Uterus (tissue), 4 donors: ENCODE data around the gene IL10RA. TPM values are rescaled to one million over a fixed set of nuclear protein-coding genes. Genes with fewer than 3 reads are reported as not detected.

Source experiments
- DNase-seq, 2 donors: peaks; one replicate each; pipeline ENCODE4 v3.0.0-alpha.2; 2019 to 2020
- H3K27ac ChIP-seq, 2 donors: fragments of 200-600 bp; sonication (generic); 1 replicate in 1 of 2; 2 replicates in 1 of 2; pipeline ENCODE4 v1.5.1; 2016 to 2018
- H3K27me3 ChIP-seq, 2 donors: fragments of 200-600 bp; sonication (generic); one replicate each; pipeline ENCODE4 v1.5.1; 2018 to 2019; ENCODE audit warnings: control low read depth in 1 of 2
- H3K36me3 ChIP-seq, 2 donors: fragments of 200-600 bp; sonication (generic); one replicate each; pipeline ENCODE4 v1.5.1; 2019; ENCODE audit warnings: control low read depth in 1 of 2
- H3K4me1 ChIP-seq, 2 donors: fragments of 200-600 bp; sonication (generic); one replicate each; pipeline ENCODE4 v1.5.1; 2018 to 2019; ENCODE audit warnings: control low read depth in 1 of 2
- H3K4me3 ChIP-seq, 2 donors: fragments of 200-600 bp; sonication (generic); 1 replicate in 1 of 2; 2 replicates in 1 of 2; pipeline ENCODE4 v1.5.1; 2018 to 2019; ENCODE audit warnings: mild to moderate bottlenecking in 1 of 2
- H3K9me3 ChIP-seq, 2 donors: fragments of 200-600 bp; sonication (generic); one replicate each; pipeline ENCODE4 v1.5.1; 2019; ENCODE audit warnings: control low read depth in 1 of 2
- POLR2A ChIP-seq, 2 donors: fragments of 450-650 bp; IDR thresholded peaks; one replicate each; pipeline ENCODE4 v1.6.1; 2016; ENCODE audit warnings: antibody characterized with exemption in 2 of 2, mild to moderate bottlenecking in 1 of 2, moderate library complexity in 1 of 2
- intact Hi-C: fragments of 100-400 bp; cut with DNase I; formaldehyde crosslinking; loops from one replicate; pipeline ENCODE4 v1.15.1; 2023; ENCODE audit warnings: low total_unique reads
- total RNA-seq, 4 donors: library from RNA; depleted of rRNA in 3 of 4; stranded (reverse); fragments of >200 nt in 3 of 4; gene quantifications; one replicate each; pipeline versions ENCODE4 v1.1.0 to v1.2.4, GENCODE V29; 2014 to 2023
- TF ChIP-seq, protein P1 (sequence below), 4 experiments: fragments of 200-600 bp in 2 of 4; fragments of 450-650 bp in 2 of 4; sonication (generic) in 2 of 4; IDR thresholded peaks; one replicate each; pipeline ENCODE4 v1.5.1; 2016 to 2019; ENCODE audit warnings: antibody characterized with exemption in 4 of 4, mild to moderate bottlenecking in 2 of 4, moderate library complexity in 1 of 4
- donor health status: DM: yes; HTN: yes; CAD: no.

IL10RA gene
- total RNA-seq, 4 donors from 2014 or later: 6.8 to 45.9 (median 11.1) TPM

DNA sequence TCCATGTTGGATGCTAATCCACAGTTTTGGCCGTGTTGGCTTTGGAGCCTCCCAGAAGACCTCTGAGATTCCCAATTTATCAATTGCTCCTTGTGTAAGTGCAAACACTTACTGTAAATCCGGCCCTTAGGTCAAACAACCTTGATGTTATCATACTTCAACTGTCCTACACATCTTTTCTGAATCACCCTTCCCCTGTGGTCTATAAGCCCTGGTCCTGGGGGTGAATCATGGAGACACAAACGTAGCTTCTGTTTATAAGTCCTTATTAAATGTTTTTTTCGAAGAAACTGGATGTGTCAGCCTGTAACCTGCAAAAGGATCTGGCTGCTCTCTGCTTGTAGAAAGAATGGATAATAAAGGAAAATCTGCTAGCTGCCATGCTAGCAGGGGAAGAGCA, 1.7 kb upstream of the IL10RA start:
- Histone ChIP-seq H3K27me3 (no peaks in the 10 kb centered on the region), H3K9me3 (no peaks in the 10 kb centered on the region), H3K27ac (no peak overlapping the region), H3K4me3 (no peak overlapping the region), H3K4me1 (no peaks in the 10 kb centered on the region), H3K36me3 (no peaks in the 10 kb centered on the region)
- intact Hi-C loops: no loop called here
- no peak for DNase-seq
- TF ChIP-seq POLR2A (IDR thresholded peaks at IDR 0.05): no peak
- TF ChIP-seq, protein P1, sequence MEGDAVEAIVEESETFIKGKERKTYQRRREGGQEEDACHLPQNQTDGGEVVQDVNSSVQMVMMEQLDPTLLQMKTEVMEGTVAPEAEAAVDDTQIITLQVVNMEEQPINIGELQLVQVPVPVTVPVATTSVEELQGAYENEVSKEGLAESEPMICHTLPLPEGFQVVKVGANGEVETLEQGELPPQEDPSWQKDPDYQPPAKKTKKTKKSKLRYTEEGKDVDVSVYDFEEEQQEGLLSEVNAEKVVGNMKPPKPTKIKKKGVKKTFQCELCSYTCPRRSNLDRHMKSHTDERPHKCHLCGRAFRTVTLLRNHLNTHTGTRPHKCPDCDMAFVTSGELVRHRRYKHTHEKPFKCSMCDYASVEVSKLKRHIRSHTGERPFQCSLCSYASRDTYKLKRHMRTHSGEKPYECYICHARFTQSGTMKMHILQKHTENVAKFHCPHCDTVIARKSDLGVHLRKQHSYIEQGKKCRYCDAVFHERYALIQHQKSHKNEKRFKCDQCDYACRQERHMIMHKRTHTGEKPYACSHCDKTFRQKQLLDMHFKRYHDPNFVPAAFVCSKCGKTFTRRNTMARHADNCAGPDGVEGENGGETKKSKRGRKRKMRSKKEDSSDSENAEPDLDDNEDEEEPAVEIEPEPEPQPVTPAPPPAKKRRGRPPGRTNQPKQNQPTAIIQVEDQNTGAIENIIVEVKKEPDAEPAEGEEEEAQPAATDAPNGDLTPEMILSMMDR (IDR thresholded peaks at IDR 0.05): no peak

DNA sequence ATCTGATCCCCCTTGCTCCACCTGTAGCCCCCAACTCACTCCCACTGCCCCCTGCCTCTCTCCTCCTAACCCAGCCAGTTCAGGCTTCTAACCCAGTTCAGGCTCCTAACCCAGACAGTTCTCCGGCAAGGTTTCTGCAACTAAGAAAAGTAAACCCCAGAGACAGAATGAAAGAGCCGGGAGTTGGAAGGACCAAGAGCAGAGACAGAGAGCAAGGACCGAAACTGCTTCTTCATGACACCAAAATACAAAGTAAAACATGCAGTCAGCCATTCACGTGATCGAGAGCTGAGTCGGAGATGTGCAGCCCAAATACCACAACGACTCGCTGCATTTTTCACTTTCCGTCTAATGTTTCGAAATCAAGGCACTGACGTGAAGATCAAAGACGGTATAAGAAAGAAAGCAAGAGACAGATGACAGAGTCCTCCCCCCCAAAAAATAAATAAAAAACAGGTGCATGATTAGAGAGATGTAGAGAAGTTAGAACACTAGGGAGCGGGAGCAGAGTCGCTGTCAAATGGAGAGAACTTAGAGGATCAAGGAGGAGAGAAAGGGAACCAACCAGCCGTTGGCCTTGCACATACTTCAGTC, 884 bp downstream of the IL10RA start:
- Histone ChIP-seq H3K9me3 (no peaks in the 10 kb centered on the region), H3K27me3 (no peaks in the 10 kb centered on the region), H3K4me3 (peak overlapping the region; percentile 38 to 46), H3K36me3 (no peaks in the 10 kb centered on the region), H3K27ac (peak overlapping the region; percentile 42 to 65), H3K4me1 (no peaks in the 10 kb centered on the region)
- no peak for TF ChIP-seq POLR2A (IDR thresholded peaks at IDR 0.05)
- TF ChIP-seq, protein P1 (IDR thresholded peaks at IDR 0.05): no peak
- DNase-seq: no peak
- intact Hi-C loops: no loop called here

DNA sequence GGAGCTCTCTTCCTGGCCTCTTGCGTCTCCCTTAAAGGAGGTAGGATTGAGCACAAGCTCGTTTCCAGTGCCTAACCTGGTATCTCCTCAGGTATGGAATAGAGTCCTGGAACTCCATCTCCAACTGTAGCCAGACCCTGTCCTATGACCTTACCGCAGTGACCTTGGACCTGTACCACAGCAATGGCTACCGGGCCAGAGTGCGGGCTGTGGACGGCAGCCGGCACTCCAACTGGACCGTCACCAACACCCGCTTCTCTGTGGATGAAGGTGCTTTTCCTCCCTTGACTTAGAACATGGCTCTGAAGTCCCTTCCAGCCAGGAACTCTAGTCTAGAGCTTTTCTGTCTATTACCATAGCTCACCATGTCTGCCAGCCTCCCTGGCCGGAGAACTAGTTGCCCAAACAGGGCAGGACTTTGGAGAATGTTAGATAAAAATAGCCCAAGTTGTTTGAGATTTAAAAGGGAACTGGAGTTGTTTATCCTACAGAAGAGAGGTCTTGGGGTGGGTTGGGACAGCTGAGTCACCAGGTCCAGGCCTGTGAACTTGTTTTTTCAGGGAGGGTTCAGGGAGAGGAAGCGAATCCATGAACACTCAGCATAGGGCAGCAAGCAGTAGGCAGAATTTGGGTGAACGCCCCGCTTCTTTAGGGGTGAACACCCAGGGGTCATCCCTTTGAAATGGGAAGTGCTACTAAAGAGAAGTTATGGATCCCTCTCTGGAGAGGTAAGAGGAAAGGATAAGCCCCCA, 3.3 kb downstream of the IL10RA start:
- H3K36me3 ChIP-seq: no peaks in the 10 kb centered on the region
- no peaks in the 10 kb centered on the region for H3K27me3 ChIP-seq
- DNase-seq: no peak
- H3K4me1 ChIP-seq: no peaks in the 10 kb centered on the region
- H3K27ac ChIP-seq: no peak overlapping the region
- H3K9me3 ChIP-seq: no peaks in the 10 kb centered on the region
- no peak for TF ChIP-seq POLR2A (IDR thresholded peaks at IDR 0.05)
- TF ChIP-seq, protein P1 (IDR thresholded peaks at IDR 0.05): no peak
- intact Hi-C loops: no loop called here
- H3K4me3 ChIP-seq: no peak overlapping the region

DNA sequence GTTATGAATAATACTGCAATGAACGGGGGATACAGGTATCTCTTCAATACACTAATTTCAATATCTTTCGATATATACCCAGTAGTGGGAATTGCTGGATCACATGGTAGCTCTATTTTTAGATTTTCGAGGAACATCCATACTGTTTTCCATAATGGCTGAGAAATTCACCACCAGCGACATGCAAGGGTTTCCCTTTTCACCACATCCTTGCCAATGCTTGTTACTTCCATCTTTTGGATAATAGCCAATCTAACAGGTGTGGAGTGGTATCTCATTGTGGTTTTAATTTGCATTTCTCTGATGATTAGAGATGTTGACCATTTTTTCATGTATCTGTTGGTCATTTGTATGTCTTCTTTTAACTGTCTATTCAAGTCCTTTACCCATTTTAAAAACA, 5.9 kb downstream of the IL10RA start:
- Histone ChIP-seq H3K4me1 (no peaks in the 10 kb centered on the region), H3K9me3 (no peaks in the 10 kb centered on the region), H3K27me3 (no peaks in the 10 kb centered on the region), H3K27ac (no peak overlapping the region), H3K36me3 (no peaks in the 10 kb centered on the region), H3K4me3 (no peak overlapping the region)
- TF ChIP-seq, protein P1 (IDR thresholded peaks at IDR 0.05): no peak
- no peak for TF ChIP-seq POLR2A (IDR thresholded peaks at IDR 0.05)
- DNase-seq: no peak
- intact Hi-C loops: no loop called here

DNA sequence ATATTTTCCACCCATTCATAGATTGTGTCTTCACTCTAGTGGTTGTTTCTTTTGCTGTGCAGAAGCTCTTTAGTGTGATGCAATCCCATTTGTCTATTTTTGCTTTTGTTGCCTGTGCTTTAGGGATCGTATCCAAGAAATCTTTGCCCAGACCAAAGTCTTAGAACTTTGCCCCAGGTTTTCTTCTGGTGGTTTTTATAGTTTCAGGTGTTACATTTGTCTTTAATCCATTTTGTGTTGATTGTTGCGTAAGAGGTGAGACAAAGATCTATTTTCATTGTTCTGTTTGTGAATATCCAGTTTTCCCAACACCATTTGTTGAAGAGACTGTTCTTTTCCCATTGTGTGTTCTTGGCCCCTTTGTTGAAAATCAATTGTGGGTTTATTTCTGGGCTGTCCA, 6.4 kb downstream of the IL10RA start:
- no peak overlapping the region for H3K4me3 ChIP-seq
- H3K4me1 ChIP-seq: no peaks in the 10 kb centered on the region
- intact Hi-C loops: no loop called here
- H3K36me3 ChIP-seq: no peaks in the 10 kb centered on the region
- TF ChIP-seq POLR2A (IDR thresholded peaks at IDR 0.05): no peak
- TF ChIP-seq, protein P1 (IDR thresholded peaks at IDR 0.05): no peak
- no peaks in the 10 kb centered on the region for H3K9me3 ChIP-seq
- no peak for DNase-seq
- no peaks in the 10 kb centered on the region for H3K27me3 ChIP-seq
- no peak overlapping the region for H3K27ac ChIP-seq
